Stimulated activated CD8-positive, alpha-beta memory T cell treated with anti-CD3 and anti-CD28 coated beads, Interleukin-7, amount 100 ng/mL, for 1 hour (primary cell): ENCODE results near the gene GALNT8.
"Not testable (repeated sequence)": the region's sequence is repeated elsewhere in the genome, so short reads cannot be mapped to it uniquely, and the experiment has no call there.

ENCODE experiments used
- DNase-seq, 2 donors: peaks; one replicate each; pipeline ENCODE4 v3.0.0-alpha.2; 2020; ENCODE audit warnings: low read depth in 2 of 2

GALNT8 gene

DNA sequence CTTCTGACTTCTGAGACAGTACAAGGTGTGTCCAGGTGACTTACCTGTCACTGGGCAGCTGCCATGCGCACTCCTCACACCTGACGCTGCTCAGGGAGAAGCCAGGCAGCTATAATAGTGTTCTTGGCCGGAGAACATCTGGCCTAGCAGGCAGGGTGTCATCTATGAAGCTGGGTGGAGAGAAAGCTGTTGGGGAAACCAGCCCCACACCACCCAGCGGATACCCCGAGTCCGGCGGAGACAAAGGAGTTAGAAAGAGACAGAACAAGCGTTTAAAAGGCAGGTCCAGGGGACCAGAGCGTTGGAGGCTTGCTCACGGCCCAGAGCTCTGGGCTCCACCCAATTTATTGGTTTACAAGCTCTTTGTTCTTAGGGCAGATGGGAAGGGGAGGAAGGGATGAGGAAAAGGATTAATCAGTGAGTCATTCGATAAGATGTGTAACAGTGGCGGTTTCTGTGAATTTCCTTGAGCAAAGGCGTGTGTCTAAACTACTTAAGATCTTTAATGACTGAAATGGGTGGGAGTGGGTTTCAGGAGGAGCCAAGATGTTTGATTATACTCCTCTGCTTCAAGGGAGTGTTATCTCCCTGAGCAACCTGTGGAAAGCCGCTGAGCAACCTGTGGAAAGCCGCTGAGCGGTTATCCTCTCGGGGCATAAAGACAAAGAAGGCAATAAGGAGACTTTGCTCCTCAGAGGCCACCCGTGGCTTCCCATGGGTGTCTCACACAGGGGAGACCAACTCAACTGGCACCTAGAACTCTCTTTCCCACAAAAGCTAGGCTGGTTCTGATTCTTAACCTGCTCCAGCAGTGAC is at the start of gene GALNT8:
TSS of gene GALNT8 (plus strand) at position 580 of the 816 bp plus-strand sequence. CDS start 278 bp downstream, outside the sequence.
- DNase-seq = no peak

- no peak for DNase-seq
Observed at GRCh38 chr12:4679711-4680110, 40.5 kb upstream of the GALNT8 start.

DNA sequence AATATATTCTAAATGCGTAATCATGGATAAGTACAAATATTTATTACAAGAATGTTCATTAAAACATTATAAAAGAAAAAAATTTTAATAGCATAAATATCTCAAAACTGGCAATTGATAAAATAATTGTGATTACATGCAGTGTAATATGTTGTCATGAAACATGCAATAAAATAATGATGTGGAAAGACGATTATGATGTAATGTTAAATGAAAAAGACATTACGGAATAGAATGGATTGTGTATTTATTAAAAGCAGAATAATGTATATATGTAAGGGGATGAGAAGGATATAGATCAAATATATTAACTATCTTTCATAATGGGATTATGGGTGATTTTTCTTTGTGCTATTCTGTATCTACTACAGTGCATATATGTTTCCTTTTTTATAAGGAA is 38.5 kb upstream of the GALNT8 start:
- no peak for DNase-seq

GRCh38 chr12:4685317-4685716 is 34.9 kb upstream of the GALNT8 start:
- no peak for DNase-seq

GRCh38 chr12:4690760-4691159 is 29.4 kb upstream of the GALNT8 start:
- no peak for DNase-seq

GRCh38 chr12:4700621-4701026 is 19.6 kb upstream of the GALNT8 start:
- no peak for DNase-seq

DNA sequence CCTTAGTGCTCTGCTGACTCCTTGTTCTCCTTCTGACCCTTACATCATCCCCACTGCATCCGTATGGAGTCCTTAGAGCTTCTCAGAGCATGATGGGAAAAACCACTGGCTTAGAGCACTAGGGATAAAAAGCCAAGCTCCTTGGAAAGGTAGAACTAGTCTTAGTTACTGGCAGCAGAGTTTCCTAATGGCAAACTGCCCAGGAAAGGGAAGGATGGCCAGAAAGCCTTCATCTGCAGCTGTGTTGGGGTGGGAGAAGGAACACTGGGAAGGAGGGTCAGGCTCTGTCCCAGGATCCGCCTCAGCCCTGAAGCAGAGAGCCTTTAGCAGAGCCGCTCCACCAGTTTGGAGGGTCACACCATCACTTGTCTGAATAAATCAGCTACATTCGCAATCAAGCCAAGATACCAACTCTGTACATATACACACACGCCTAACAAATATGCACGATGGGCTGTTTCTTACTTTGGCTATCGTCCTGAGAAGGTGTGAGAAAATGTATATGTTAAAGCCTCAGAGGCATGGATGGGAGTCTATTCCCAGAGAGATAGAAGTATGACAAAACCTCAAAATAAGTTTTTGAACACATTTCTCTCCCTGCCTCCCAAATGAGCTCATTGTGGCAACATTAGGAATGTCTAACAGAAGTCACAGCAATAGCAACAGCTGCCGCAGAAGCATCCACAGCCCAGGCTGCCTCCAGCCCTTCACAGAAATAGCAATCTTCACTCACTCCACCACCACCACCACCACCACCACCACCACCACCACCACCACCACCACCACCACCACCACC is 18.6 kb upstream of the GALNT8 start:
- no peak for DNase-seq

GRCh38 chr12:4703676-4704075 is 16.5 kb upstream of the GALNT8 start:
- DNase-seq = no peak

DNA sequence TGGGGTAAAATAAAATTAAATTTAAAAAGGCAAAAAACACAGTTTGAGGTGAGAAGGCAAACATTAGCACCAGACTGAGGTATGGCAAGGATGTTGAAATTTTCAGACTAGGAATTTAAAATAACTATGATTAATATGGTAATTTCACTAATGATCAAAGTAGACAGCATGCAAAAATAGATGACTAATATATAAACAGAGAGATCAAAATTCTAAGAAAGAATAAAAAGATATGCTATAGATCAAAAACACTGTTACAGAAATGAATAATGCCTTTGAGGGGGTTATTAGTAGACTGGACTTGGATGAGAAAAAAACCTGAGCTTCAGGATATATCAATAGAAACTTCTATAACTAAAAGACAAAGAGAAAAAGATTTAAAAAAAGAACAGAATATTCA is 14.4 kb upstream of the GALNT8 start:
- no peak for DNase-seq

- DNase-seq = no peak
Observed at GRCh38 chr12:4707306-4707705, 12.9 kb upstream of the GALNT8 start.

- DNase-seq = no peak
Observed at GRCh38 chr12:4710113-4710512, 10.1 kb upstream of the GALNT8 start.

- DNase-seq = no peak
Observed at GRCh38 chr12:4714879-4715278, 5.3 kb upstream of the GALNT8 start.

DNA sequence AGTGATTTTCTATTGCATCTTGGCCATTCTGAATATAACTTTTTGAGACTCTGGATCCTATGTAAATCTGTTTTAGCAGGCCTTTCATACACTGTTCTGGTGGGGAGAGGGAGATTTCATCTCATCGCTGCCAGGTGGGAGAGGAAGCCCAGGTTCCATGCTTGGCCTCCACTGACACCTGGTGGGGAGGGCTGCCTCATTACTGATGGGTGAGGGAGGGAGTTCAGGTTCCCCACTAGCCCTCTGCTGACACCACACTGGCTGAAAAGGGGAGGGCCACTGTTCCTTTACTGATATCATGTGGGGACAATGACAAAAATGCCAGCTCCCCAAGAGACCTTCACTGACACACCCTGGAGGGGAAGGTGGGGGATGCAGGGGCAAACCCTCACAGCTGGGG is 2.4 kb upstream of the GALNT8 start:
- DNase-seq = no peak

DNA sequence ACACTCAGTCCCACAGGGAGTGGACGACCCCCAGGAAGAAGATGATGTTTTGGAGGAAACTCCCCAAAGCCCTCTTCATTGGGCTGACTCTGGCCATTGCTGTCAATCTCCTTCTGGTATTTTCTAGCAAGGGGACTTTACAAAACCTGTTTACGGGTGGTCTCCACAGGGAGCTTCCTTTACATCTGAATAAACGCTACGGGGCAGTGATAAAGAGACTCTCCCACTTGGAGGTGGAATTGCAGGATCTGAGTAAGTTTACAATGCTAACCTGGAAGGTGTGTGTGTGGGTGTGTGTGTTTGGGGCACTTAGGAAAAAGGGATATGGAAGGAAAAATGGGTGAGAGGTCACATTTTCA is 416 bp downstream of the GALNT8 start:
- DNase-seq = no peak

- not testable (repeated sequence) for DNase-seq
Observed at GRCh38 chr12:4721587-4721986, 1.4 kb downstream of the GALNT8 start.

DNA sequence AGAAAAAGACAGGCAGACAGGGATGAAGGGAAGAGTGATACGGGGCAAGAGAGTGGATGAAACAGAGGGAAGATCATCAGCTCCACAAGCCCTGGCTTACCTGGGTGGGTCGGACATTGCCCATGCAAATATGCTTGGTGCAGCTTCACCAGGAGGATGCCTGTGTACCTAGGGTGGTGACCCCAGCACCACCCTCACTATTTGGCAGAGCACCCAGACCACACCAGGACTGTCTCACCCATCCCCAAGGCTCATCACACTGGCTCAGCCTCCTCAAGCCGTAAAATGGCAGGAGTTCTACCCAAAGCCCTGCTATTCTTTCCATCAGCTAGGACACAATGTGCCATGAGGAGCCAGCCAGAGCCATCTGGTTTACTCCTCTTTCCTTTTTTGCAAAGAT is 3.0 kb downstream of the GALNT8 start:
- DNase-seq = no peak

DNA sequence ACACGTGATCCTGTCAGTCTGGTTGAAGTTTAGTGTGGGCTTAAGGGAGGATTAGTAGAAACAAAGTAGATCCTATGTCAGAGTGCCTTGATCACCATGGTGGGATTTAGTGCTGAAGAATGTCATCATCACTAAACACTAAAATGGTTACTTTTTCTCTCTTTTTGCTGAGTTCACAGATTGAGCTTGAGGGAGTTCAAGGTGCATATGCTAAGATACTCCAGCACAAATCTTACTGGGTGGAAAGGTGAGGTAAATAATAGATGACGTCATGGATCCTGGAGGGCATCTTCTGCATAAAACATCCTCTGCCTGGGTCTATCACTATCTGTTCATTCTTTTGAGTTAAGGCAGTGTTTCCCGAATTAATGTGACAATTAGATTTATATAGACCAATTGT is 4.9 kb downstream of the GALNT8 start:
- no peak for DNase-seq

DNA sequence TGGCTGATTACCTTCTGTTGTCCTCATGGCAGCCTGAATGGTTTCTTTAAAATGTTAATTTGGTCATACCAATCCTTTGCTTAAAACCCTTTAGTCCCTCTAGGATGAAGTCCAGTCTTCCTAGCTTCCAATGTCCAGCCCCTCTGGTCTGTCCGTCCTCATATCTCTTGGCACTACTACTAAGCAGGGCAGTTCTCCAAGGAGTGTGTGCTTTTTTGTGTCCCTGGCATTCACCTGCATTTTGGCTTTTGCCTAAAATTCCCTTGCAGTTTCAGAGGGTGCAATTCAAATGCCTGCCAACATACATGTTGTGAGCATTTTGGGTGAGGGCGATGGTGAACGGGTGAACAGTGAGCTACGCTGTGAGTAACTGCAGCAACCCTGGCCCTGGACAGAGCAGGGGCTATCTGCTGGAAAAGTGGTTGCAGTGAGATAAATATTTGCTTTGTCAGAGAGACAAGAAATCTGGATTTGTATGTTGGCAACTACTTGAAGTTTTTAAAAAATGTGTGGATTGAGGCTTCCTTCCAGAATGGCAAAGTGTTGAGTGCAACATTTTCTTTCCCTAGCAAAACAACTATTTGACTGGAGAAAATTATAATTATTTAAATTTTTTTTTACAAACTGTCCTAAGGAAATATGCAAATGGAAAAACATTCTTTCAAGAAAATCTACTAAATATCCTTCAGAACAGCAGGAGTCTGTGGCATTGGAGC is 14.6 kb downstream of the GALNT8 start:
- DNase-seq = no peak

DNA sequence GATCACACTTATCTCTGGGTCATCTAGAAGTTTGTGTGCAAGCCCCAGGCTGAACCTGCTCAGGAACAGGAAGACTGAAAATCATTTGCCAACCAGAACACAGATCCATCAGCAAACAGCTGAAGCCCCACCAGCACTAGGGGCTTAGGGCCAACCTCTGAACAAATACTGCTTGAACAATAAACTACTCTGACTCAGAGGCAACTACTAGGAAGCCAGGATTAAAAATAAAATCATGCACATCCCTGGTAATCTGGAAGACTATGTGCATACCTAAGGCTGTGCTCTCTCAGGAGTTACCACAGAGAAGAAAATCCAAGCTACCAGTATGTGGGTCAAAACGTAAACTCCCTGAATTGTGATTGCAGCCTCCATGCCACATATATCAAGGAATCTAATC is 15.9 kb downstream of the GALNT8 start:
- no peak for DNase-seq

- DNase-seq = no peak
Observed at GRCh38 chr12:4738541-4738940, 18.3 kb downstream of the GALNT8 start.

GRCh38 chr12:4742416-4742970 is 22.3 kb downstream of the GALNT8 start:
- no peak for DNase-seq

DNA sequence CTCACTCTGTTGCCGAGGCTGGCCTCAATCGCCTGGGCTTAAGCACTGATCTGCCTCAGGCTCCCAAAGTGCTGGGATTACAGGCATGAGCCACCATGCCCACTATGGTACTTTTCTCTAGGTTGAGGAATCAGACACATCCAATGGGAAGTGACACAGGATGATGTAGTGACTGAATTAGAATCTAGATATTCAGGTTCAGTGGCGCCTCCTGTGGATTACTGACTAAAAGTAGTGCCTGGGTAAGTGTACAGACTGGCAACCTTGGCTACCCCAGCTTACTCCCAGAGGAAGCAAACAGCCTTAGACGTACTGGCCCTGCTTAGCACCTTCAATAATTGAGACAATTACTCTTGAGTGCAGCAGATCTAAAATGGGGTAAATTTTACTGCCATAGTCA is 22.8 kb downstream of the GALNT8 start:
- DNase-seq = no peak
